UCSD-AML1 (cell line): Measurements from ENCODE around the gene FGF7.
"Not testable (repeated sequence)": the region's sequence is repeated elsewhere in the genome, so short reads cannot be mapped to it uniquely, and the experiment has no call there.

Source experiments
- DNase-seq: peaks from one replicate; lab custom pipeline; 2025; ENCODE audit not compliant: unreplicated experiment; lab: John Stamatoyannopoulos, UW

Gene FGF7

DNA sequence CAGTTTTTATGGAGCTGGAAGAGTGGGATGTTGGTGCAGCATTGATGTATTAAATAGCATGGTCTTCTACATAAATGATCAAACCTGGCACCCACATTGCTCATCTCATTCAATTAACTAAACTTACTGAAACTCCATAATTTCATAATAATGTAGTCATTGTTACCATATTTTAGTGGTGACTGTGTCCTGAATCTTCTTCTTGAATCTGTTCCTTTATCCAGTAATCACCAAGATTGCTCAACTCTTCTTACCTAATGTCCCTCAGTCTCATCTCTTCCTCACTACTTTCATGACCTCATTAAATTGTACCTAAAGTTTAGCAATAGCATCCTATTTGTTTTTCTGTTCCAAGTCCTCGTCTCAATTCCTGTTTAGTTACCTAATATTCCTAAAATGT, 69.8 kb downstream of the FGF7 start:
- DNase-seq: no peak

- no peak for DNase-seq
These were observed 71.8 kb downstream of the FGF7 start for GRCh38 chr15:49494842-49495241.

DNA sequence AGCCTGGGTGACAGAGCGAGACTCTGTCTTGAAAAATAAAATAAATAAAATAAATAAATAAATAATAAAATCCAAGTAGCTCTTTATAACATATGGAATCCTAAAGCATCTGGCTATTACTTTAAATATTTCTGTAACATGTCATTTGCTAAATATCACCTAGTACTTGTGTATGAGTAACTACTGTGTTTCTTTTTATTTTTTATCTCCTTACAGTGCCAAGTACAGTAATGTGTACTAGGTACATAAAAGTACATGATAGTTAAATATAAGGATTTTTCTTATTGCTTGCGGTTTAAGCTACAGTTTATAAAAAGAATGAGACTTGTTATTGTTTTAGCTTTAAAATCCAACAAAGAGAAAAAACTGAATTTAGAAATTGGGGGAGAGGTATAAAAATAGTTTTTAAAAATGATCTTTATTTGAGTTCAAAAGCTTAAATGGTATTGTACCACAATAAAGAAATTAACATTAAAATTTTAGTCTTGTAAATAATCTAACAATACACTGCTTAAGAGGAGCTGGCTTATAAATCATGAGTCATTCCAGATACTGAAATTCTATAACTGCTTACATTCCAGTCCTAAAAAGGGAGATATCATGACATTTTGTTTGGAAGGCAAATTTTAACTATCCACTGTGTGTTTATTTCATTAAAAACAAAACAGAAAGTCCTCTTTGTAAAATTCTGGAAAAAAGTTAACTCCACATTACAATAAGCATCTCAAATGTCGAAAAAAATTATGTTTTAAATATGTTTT, 73.1 kb downstream of the FGF7 start:
- DNase-seq: no peak

DNA sequence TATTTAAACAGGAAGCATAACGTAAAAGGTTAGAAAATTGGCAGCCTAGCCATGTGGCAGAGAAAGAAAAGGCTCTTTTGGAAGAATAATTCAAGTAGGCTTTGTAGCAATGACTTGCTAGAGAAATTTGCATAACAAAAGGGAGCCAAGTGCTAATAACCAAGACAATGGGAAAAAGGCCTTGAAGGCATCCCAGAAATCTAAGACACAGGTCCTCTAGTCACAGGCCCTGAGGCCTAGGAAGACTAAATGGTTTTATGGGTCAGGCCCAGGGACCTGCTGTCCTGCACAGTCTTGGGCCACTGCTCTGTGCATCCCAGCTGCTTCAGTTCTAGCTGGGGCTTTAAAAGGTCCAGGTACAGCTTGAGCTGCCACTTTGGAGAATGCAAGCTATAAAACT, 78.5 kb downstream of the FGF7 start:
- DNase-seq: no peak

DNA sequence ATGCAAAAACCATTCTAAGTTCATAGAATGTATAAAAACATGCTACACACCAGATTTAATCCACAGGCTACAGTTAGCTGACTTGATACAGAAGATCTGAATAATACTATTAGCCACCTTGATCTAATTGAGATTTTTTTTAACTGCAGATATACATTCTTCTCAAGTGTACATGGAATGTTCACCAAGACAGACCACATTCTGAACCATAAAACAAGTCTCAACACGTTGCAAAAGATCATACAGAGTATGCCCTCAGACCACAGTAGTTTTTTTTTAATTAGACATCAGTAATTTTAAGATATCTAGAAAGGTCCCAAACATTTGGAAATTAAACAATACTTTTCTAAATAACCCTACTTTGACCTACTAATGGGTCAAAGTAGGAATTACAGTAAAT, 83.3 kb downstream of the FGF7 start:
- DNase-seq: no peak

- no peak for DNase-seq
These were observed 84.2 kb downstream of the FGF7 start for GRCh38 chr15:49507261-49507660.

DNA sequence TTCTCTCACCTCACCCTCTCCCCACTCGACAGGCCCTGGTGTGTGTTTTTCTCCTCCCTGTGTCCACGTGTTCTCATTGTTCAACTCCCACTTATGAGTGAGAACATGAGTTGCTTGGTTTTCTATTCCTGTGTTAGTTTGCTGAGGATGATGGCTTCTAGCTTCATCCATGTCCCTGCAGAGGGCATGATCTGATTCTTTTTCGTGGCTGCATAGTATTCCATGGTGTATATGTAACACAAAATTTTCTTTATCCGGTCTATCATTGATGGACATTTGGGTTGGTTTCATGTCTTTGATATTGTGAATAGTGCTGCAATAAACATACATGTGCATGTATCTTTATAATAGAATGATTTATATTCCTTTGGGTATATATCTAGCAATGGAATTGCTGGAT, 89.7 kb downstream of the FGF7 start:
- not testable (repeated sequence) for DNase-seq

- DNase-seq: no peak
These were observed 98.8 kb downstream of the FGF7 start for GRCh38 chr15:49521802-49522201.

DNA sequence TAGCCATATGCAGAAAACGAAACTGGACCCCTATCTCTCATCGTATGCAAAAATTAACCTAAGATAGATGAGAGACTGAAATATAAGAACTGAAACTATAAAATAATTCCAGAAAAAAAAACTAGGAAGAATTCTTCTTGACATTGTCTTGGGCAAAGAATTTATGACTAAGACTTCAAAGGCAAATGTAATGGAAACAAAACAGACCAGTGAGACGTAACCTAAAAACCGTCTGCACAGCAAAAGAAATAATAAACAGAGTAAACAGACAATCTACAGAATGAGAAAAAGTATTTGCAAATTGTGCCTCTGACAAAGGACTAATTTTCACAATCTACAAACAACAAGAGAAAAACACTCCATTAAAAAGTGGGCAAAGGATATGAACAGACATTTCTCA, 105.2 kb downstream of the FGF7 start:
- DNase-seq: no peak

DNA sequence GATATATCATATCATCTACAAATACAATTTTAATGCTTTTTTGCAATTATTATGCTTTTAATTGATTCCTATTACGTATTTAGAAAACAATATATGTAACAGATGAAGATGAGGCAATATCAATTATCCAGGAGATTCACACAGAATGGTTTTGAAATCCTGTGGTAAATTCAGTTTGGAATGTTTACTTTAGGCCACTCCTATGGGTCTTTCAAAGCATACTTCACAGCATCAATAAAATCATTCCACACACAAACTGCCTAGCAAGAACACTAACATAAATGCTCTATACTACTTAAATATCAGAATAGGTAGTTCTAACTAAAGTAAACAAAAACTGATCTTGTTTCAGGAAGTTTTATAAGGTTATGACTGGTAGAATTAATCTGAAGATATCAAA, 107.0 kb downstream of the FGF7 start:
- no peak for DNase-seq
